IPS-11a (cell line): Measurements from ENCODE around the gene NFIC.

Experiments used
- H3K4me3 ChIP-seq: one replicate; pipeline ENCODE4 v1.5.1; 2013; ENCODE audit warnings: low read depth, low read length, control low read depth

Gene NFIC

GRCh38 chr19:3358689-3359014 lies 7.7 kb upstream of the NFIC start:
- H3K4me3 ChIP-seq = no peak overlapping the region

GRCh38 chr19:3359015-3359918 lies 7.1 kb upstream of the NFIC start:
- H3K4me3 ChIP-seq = peak overlapping the region; percentile 13

GRCh38 chr19:3359919-3360420 lies 6.4 kb upstream of the NFIC start:
- no peak overlapping the region for H3K4me3 ChIP-seq

- H3K4me3 ChIP-seq = no peak overlapping the region
These were observed 5.7 kb upstream of the NFIC start for GRCh38 chr19:3360421-3361383.

- H3K4me3 ChIP-seq = no peak overlapping the region
These were observed 4.8 kb upstream of the NFIC start for GRCh38 chr19:3361384-3362216.

GRCh38 chr19:3362217-3362906 lies 4.0 kb upstream of the NFIC start:
- H3K4me3 ChIP-seq = no peak overlapping the region

GRCh38 chr19:3363841-3364500 lies 2.4 kb upstream of the NFIC start:
- H3K4me3 ChIP-seq = no peak overlapping the region

- no peak overlapping the region for H3K4me3 ChIP-seq
These were observed 1.9 kb upstream of the NFIC start for GRCh38 chr19:3364501-3364858.

- no peak overlapping the region for H3K4me3 ChIP-seq
These were observed 1.1 kb upstream of the NFIC start for GRCh38 chr19:3365093-3365835.

- peak overlapping the region; percentile 4 for H3K4me3 ChIP-seq
These were observed 607 bp downstream of the NFIC start for GRCh38 chr19:3366753-3367627.

GRCh38 chr19:3367628-3368440 lies 1.5 kb downstream of the NFIC start:
- no peak overlapping the region for H3K4me3 ChIP-seq

GRCh38 chr19:3368441-3368795 lies 2.0 kb downstream of the NFIC start:
- H3K4me3 ChIP-seq = no peak overlapping the region

GRCh38 chr19:3368848-3369336 lies 2.5 kb downstream of the NFIC start:
- H3K4me3 ChIP-seq = no peak overlapping the region

- H3K4me3 ChIP-seq = peak overlapping the region; percentile 20
These were observed 3.2 kb downstream of the NFIC start for GRCh38 chr19:3369337-3370213.

GRCh38 chr19:3370214-3370720 lies 3.9 kb downstream of the NFIC start:
- H3K4me3 ChIP-seq = no peak overlapping the region
